Stimulated activated CD4-positive, alpha-beta T cell treated with anti-CD3 and anti-CD28 coated beads, Interleukin-2, amount 100 ng/mL, for 24 hours (primary cell): ENCODE data around the gene ZNF385D.
A peak's percentile ranks its signal among the peaks of the same experiment; 100 is the strongest.
"Not testable (repeated sequence)": the region's sequence is repeated elsewhere in the genome, so short reads cannot be mapped to it uniquely, and the experiment has no call there.

Experiments
- DNase-seq, 2 donors: peaks; one replicate each; pipeline ENCODE4 v3.0.0-alpha.2; 2020

Gene ZNF385D

DNA sequence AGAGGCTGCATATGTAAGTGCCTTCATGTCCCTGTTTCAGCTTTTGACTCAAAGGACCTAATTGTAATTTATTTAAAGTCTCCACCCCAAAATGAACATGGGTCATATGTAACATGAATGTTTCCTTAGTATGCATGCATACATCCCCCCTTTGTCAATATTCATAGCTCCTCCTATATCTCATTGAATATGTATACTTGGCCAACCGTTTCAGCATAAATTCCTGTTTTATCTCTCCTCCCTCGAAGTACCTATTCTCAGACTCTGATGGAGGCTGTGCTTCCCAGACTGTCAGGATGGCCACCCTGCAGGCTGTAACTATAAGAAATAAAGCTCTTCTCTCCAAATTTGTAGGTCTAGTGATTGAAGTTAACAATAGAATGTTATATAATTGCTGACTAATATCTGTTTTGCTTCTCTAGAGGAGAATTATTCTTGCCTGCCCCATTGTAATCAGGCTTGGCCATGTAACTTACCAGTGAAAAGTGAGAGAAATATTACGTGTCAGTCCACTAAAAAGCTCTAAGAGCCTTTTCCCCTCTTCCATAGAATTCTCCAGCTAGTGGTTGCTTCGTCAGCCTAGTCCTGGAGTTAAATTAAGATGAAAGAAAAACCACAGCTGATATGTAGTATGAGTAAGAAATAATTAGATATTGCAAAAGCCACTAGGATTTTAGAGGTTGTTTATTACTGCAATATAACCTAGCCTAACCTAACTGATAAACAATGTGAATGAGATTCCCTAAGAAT lies 245.1 kb downstream of the ZNF385D start:
- DNase-seq, result no peak

GRCh38 chr3:21502656-21503055 lies 248.4 kb downstream of the ZNF385D start:
- no peak for DNase-seq

DNA sequence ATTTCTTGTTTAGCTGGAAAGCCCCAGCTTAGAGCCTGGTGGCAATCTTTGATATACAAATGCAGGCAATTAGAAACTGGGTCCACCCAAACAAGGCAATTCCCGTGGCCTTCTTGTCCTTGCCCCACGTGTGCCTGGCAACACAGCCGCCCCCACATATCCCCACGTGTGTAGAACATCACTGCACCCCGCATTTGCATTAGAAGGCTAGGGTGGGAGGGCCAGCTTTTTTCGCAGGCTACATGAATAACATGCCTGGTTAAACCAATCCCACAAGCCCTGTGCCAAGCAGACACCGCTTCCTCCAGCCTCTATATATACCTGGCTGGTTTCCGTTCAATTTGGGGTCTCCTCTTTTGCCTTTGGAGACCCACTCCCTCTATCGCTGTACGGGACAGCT lies 250.2 kb downstream of the ZNF385D start:
- DNase-seq, result no peak

GRCh38 chr3:21490671-21491070 lies 260.3 kb downstream of the ZNF385D start:
- not testable (repeated sequence) for DNase-seq

DNA sequence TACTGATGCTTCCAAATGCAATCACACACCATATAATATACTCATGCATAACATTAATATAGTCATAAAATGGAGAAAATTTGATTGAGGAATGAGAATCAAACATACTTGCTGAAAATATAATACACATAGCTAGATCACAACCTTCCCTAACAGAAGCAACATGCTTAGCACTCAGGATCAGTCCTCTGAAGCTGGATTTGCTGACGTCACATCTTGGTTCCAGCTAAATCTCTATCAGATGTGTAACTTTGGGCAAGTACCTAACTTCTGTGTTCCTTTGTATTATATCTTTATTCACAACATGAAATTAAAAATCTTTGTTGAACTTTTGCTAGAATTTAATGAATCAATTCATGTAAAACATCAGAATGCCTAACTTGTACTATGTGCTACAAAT lies 263.5 kb downstream of the ZNF385D start:
- no peak for DNase-seq

DNA sequence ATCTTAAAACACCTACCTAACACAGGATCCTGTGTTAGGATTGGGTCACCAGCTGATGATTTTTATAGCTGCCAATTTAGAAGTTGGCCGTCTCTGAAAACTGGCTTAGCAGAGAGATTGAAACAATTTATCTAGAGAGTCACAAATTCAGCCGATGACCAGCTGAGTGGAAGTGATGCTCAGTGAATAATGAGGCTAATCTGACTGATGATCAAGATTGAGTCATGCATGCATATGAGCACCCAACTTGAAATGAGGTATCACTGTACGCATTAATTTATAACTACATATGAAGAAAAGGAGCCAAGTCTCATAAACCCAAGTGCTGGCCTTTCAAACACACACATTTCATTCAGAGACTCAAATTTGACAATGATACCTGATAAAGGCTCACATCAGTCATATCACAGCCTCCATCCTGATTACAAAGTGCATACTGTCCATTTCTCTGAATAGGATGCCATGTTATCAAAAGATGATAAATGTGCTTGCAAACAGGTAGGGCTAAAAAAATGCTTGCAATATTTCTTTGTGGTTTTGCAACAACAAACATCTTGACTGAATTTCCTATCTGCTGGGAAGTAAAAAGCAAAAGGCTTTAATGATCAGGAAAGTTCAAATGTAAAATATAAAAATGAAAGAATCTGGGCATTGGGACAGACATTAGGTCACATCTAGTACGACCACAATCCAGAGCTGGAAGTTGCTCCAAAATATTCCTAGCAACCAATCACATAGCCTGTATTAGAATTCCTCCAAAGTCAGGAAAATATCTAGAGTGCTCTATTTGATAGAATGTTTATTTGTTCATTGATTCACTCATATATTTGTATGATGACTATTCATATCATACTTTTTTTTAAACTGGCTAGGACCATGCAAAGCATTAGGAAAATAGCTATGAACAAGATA lies 264.7 kb downstream of the ZNF385D start:
- not testable (repeated sequence) for DNase-seq

- no peak for DNase-seq
Measured at GRCh38 chr3:21484828-21485144, 266.2 kb downstream of the ZNF385D start.

- DNase-seq, result peak in 1 of 2 donors; percentile 4
Measured at GRCh38 chr3:21484057-21484827, 266.8 kb downstream of the ZNF385D start.

DNA sequence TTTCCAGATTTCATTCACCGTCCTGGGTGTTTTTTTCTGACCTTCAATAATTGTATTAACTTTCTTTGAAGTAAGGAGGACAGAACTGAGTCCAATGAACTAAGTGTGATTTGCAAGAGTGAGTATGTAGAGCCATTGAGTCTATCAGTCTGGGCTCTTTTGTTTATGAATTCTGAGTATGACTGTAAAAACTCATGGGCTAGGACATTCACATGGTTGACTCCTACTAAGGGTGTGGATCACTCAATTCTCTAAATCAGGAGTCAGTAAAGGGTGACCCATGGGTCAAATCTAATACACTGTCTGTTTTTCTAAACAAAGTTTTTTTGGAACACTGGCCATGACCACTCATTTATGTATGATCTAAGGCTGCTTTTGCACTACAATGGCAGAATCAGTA lies 269.0 kb downstream of the ZNF385D start:
- no peak for DNase-seq

DNA sequence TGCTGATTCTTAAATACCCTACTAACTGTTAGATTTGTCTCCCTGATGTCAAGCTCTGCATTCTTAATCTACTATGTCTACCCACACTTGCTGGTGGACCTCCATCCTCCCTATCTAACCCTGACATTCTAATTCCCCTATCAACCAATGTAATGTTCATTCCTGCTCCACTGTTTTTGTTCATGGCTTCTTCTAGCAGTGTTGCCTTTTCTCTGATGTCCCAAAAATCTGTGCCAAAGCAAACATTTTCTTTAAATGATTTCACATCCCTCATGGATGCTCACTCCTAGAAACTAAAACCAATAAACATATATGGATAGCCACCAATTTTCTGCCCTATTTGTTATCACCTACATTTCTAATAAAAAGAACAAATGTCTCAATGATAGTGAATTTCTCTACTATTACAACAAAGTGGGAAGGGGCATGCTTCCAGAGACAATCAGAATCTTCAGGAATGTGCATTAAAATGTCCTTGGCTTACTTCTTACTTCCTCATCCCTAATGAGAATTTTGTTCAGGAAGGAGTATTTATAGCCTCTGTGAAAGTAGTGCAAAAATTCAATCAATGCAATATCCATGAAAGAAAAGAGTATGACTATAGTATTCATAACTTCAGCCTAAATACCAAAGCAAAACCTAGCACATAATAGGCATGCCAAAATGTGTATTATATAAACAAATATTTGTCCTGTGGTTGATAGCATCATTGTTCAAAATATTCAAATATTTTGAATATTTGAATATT lies 273.3 kb downstream of the ZNF385D start:
- DNase-seq, result no peak

- no peak for DNase-seq
Measured at GRCh38 chr3:21466476-21466875, 284.5 kb downstream of the ZNF385D start.

- no peak for DNase-seq
Measured at GRCh38 chr3:21464746-21465145, 286.3 kb downstream of the ZNF385D start.

DNA sequence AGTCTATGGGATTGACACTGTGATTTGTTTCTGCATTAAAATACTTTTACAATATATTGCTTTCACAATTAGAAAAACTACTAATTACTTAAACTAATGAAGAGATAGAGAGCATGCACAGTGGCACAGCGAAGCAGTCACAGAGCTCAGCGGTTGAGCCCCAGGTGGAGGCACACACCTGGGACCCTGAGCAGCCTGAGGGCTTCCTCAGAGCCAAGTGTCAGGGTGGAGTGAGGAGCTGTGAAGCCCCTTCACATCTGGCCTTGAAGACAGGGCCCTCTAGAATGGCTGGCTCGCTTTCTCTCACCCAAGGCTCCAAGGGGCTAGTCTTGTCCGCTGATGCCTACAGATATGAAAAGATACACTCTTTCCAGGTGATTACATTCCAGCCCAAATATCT lies 287.7 kb downstream of the ZNF385D start:
- DNase-seq, result no peak

GRCh38 chr3:21462141-21462540 lies 288.9 kb downstream of the ZNF385D start:
- no peak for DNase-seq

- no peak for DNase-seq
Measured at GRCh38 chr3:21457084-21457483, 293.9 kb downstream of the ZNF385D start.

DNA sequence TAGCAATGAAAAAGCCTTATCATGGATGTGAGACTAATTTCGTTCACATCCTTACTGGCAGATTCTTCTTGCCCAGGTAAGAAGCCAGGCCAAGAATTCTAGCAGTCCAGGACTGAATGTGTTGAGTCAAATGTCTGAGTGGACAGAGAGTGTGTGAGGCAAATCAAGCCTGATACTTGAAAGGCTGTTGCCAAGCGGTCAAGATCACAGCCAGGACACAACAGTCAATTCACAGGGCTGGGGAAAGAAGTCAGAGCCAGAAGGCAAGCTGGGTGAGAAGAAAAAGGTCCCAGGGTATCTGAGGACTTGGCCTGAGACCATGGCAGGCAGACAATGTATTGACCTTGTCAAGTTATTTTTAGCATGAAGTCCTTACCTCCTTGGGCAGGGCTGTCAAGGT lies 301.3 kb downstream of the ZNF385D start:
- no peak for DNase-seq

DNA sequence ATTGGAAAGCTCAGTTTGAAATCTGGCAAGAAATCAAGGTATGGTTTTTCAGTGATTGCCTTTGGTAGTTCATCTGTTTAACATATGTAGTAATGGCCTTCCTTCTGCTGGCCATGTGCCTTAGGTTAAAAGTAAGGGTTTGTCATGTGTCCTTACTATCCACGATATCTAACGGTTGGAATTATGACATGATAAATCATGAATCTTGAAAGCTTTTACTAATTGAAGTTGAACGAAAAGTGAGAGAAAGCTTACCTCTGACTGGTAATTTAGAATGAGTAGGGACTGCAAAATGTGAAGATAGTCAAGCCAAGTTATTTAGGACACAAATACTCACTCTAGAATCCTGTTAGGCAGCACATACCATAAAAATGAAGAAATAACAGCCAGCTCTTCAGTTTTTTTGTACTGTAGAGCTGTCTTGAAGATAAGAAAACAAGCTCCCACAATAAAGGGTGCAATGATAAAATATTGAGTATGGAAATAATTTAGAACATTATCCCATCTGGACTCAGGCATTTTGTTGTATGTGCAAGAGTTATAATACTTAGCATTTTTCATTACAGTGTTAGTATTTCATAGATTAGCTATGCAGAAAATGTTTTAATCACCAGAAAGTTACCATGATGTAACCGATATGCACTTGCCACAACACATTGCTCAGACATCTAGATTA lies 303.4 kb downstream of the ZNF385D start:
- no peak for DNase-seq

- DNase-seq, result no peak
Measured at GRCh38 chr3:21446945-21447475, 304.0 kb downstream of the ZNF385D start.

GRCh38 chr3:21446027-21446426 lies 305.0 kb downstream of the ZNF385D start:
- DNase-seq, result no peak

GRCh38 chr3:21441821-21442220 lies 309.2 kb downstream of the ZNF385D start:
- DNase-seq, result no peak

DNA sequence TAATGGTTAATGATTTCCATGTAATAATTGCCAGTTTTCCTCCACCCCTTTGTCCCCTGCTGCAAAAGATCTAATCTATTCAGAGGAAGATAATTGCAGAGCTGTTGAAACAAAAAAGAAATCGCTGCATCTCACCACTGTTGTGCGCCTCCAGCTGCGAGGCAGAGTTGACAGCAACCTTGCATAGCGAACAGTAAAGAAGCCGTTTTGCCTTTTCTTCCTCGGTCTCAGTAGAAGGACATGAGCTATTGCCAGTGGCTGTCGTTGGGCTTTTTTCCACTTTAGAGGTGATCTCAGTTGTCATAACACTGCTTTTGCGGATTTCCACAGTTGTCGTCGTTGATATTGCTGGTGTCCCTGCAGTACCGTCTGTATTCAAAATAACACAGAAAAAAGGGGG lies 314.2 kb downstream of the ZNF385D start:
- no peak for DNase-seq

DNA sequence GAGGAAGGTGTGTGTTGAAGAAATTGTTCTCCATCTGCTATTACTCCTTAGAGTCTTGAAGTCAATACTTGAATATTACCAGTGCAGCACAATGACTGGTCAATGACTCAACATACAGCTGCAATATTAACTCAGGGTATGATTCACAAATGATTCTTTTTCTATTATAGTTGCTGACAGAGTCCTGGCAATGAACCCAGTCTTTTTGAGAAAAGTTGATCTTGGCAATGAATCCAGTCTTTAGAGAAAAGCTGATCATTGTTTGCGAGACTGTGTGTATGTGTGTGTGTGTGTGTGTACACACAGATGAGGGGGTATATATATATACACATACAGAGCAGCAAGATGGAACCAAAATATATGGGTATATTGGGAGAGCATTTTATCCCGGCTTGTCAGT lies 315.1 kb downstream of the ZNF385D start:
- no peak for DNase-seq
